ENCODE data around the gene IGF2R.

Gene IGF2R

DNA sequence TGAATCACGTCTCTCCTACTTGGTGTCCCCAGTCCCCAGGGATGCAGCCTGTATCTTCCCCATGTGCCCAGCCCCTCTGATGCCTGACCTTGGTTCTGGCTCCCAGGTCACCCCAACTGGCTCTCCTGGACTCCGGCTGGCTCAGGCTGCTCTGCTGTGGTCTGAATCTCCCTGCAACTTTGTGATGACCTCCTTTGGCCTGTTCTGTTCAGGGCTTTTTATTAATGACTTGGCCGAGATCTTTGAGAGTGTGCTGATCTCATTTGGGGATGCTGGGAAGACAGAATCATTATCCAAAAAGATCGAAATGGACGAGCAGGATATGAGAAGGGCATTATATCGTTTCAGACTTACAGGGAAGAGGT, 67.4 kb downstream of the IGF2R start:
- no peak overlapping the region for H3K4me3 ChIP-seq (ENCODE audit: low read length)
- no peak for TF ChIP-seq CTCF (IDR thresholded peaks at IDR 0.05; ENCODE audit: insufficient read depth, low read depth, low read length, missing control alignments)
- no peak for DNase-seq (ENCODE audit: low read depth)

GRCh38 chr6:160036790-160037206, 67.9 kb downstream of the IGF2R start:
- no peak for TF ChIP-seq CTCF (IDR thresholded peaks at IDR 0.05; ENCODE audit: insufficient read depth, low read depth, low read length, missing control alignments)
- no peak overlapping the region for H3K4me3 ChIP-seq (ENCODE audit: low read length)
- peak; percentile 92 for DNase-seq (ENCODE audit: low read depth)

GRCh38 chr6:160038479-160038878, 69.6 kb downstream of the IGF2R start:
- no peak overlapping the region for H3K4me3 ChIP-seq (ENCODE audit: low read length)
- DNase-seq (ENCODE audit: low read depth): no peak
- TF ChIP-seq CTCF (IDR thresholded peaks at IDR 0.05; ENCODE audit: insufficient read depth, low read depth, low read length, missing control alignments): no peak

DNA sequence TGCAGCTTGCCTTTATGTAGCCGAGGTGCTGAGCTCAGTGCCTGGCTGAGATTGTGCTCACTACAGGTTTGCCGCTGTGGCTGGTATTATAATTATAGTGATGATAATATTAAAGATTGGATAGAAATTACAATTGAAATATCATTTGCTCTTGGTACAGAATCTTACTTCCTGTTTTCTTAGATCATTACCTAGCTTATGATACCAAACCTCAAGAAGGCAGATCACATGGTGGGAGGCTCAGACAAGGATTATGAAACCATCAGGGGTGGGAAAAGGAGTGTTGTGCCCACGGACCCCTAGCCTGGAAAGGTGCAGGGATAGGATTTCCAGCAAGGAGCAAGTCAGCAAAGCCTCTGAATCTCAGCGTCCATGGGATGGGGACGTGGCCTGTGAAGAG, 70.6 kb downstream of the IGF2R start:
- no peak overlapping the region for H3K4me3 ChIP-seq (ENCODE audit: low read length)
- no peak for DNase-seq (ENCODE audit: low read depth)
- TF ChIP-seq CTCF (IDR thresholded peaks at IDR 0.05; ENCODE audit: insufficient read depth, low read depth, low read length, missing control alignments): no peak

GRCh38 chr6:160040055-160040454, 71.2 kb downstream of the IGF2R start:
- no peak for DNase-seq (ENCODE audit: low read depth)
- TF ChIP-seq CTCF (IDR thresholded peaks at IDR 0.05; ENCODE audit: insufficient read depth, low read depth, low read length, missing control alignments): no peak

DNA sequence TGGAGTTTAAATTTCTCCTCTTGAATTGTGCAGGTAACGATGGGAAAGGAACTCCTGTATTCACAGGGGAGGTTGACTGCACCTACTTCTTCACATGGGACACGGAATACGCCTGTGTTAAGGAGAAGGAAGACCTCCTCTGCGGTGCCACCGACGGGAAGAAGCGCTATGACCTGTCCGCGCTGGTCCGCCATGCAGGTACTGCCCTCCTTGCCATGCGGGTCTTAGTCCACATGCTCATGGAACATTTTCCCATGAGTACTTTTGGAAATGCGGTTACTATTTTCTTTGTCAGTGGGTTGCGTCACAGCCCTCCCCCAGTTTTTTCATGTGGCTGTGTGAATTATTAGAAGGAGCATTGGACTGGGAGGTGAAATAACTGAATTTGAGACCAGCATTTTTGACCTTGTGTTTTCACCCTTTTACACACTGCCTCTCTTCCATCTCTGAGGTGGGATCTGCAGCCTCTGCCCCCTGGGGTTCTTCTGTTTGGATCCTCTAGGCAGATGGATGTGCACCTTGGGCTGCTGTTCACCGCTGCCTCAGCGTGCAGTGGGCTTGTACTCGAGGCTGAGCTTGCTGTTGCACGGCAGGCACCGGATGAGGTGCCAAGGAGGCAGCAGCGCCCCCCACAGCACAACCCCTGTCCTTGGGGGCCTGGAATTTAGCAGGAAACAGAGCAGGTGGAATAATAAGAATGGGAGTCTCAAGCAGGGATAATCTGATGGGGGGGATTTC, 71.8 kb downstream of the IGF2R start:
- H3K4me3 ChIP-seq (ENCODE audit: low read length): no peak overlapping the region
- TF ChIP-seq CTCF (IDR thresholded peaks at IDR 0.05; ENCODE audit: insufficient read depth, low read depth, low read length, missing control alignments): no peak
- DNase-seq (ENCODE audit: low read depth): no peak

More at GRCh38 chr6:160040055-160040454, 71.2 kb downstream of the IGF2R start:
- H3K4me3 ChIP-seq (ENCODE audit: low read length): no peak overlapping the region

DNA sequence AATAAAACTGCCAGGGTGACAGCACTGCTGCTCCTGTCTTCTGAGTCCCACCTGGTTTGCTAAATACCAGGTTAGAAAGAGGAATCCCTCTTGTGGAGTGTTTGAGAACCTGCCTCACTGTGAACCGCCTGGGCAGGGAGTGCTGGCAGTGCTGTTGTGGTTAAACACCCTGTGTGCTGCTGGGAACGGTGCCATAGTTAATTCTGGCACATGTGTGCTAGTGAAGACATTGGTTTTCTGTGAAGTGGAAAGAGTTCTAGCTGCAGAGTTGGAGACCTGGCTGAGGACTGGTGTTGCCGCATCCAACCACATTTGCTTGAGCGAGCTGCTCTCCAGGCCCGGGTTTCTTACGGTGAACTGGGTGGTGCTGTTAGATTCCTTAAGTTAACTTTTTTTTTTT, 72.7 kb downstream of the IGF2R start:
- DNase-seq (ENCODE audit: low read depth): peak; percentile 82
- H3K4me3 ChIP-seq (ENCODE audit: low read length): no peak overlapping the region
- peak; percentile 68 for TF ChIP-seq CTCF (IDR thresholded peaks at IDR 0.05; ENCODE audit: insufficient read depth, low read depth, low read length, missing control alignments)
